ENCODE results near the gene CBL.
A peak's percentile ranks its signal among the peaks of the same experiment; 100 is the strongest.
"Not testable (repeated sequence)": the region's sequence is repeated elsewhere in the genome, so short reads cannot be mapped to it uniquely, and the experiment has no call there.

The CBL gene

GRCh38 chr11:119207415-119207960 lies 1.3 kb downstream of the CBL start:
- Histone ChIP-seq H3K9me3 (no peaks in the 10 kb centered on the region), H3K4me3 (peak overlapping the region; percentile 98), H3K4me1 (peaks cover 13% of the 10 kb centered on the region), H3K36me3 (replicated peaks) (no peaks in the 10 kb centered on the region), H3K27me3 (ENCODE audit: low read depth) (no peaks in the 10 kb centered on the region)
- no peak for DNase-seq (ENCODE audit: low spot score in 2 of 2)
- in situ Hi-C loops (cut with MboI; ENCODE audit: low sequenced_read_pairs): no loop called here

- H3K4me1 ChIP-seq: peaks cover 13% of the 10 kb centered on the region
- H3K27me3 ChIP-seq (ENCODE audit: low read depth): no peaks in the 10 kb centered on the region
- in situ Hi-C loops (cut with MboI; ENCODE audit: low sequenced_read_pairs): no loop called here
- no peak for DNase-seq (ENCODE audit: low spot score in 2 of 2)
- H3K4me3 ChIP-seq: no peak overlapping the region
- H3K9me3 ChIP-seq: no peaks in the 10 kb centered on the region
- no peaks in the 10 kb centered on the region for H3K36me3 ChIP-seq (replicated peaks)
Observed at GRCh38 chr11:119209186-119209585, 3.0 kb downstream of the CBL start.

GRCh38 chr11:119210050-119210449 lies 3.9 kb downstream of the CBL start:
- H3K4me1 ChIP-seq: peaks cover 13% of the 10 kb centered on the region
- H3K9me3 ChIP-seq: no peaks in the 10 kb centered on the region
- in situ Hi-C loops (cut with MboI; ENCODE audit: low sequenced_read_pairs): no loop called here
- no peak overlapping the region for H3K4me3 ChIP-seq
- no peaks in the 10 kb centered on the region for H3K36me3 ChIP-seq (replicated peaks)
- no peaks in the 10 kb centered on the region for H3K27me3 ChIP-seq (ENCODE audit: low read depth)
- DNase-seq (ENCODE audit: low spot score in 2 of 2): no peak

GRCh38 chr11:119218141-119218878 lies 12.2 kb downstream of the CBL start:
- in situ Hi-C loops (cut with MboI; ENCODE audit: low sequenced_read_pairs): no loop called here
- peaks cover 8% of the 10 kb centered on the region for H3K4me1 ChIP-seq
- no peak for DNase-seq (ENCODE audit: low spot score in 2 of 2)
- H3K27me3 ChIP-seq (ENCODE audit: low read depth): no peaks in the 10 kb centered on the region
- no peaks in the 10 kb centered on the region for H3K9me3 ChIP-seq
- no peak overlapping the region for H3K4me3 ChIP-seq
- no peaks in the 10 kb centered on the region for H3K36me3 ChIP-seq (replicated peaks)

GRCh38 chr11:119222308-119222707 lies 16.2 kb downstream of the CBL start:
- no peaks in the 10 kb centered on the region; the same call in 1 of the 2 replicates for H3K36me3 ChIP-seq (replicated peaks)
- no peaks in the 10 kb centered on the region for H3K27me3 ChIP-seq (ENCODE audit: low read depth)
- H3K4me3 ChIP-seq: no peak overlapping the region
- peak; percentile 25 to 60 for DNase-seq (ENCODE audit: low spot score in 2 of 2)
- in situ Hi-C loops (cut with MboI; ENCODE audit: low sequenced_read_pairs): no loop called here
- peaks cover 8% of the 10 kb centered on the region for H3K4me1 ChIP-seq
- no peaks in the 10 kb centered on the region for H3K9me3 ChIP-seq

GRCh38 chr11:119222891-119223290 lies 16.8 kb downstream of the CBL start:
- in situ Hi-C loops (cut with MboI; ENCODE audit: low sequenced_read_pairs): no loop called here
- Histone ChIP-seq H3K36me3 (replicated peaks) (no peaks in the 10 kb centered on the region; the same call in 1 of the 2 replicates), H3K4me3 (no peak overlapping the region), H3K27me3 (ENCODE audit: low read depth) (no peaks in the 10 kb centered on the region), H3K4me1 (peaks cover 8% of the 10 kb centered on the region), H3K9me3 (no peaks in the 10 kb centered on the region)
- no peak for DNase-seq (ENCODE audit: low spot score in 2 of 2)

GRCh38 chr11:119223856-119224255 lies 17.7 kb downstream of the CBL start:
- in situ Hi-C loops (cut with MboI; ENCODE audit: low sequenced_read_pairs): no loop called here
- no peaks in the 10 kb centered on the region for H3K27me3 ChIP-seq (ENCODE audit: low read depth)
- H3K4me3 ChIP-seq: no peak overlapping the region
- peaks cover 8% of the 10 kb centered on the region for H3K4me1 ChIP-seq
- no peaks in the 10 kb centered on the region for H3K9me3 ChIP-seq
- DNase-seq (ENCODE audit: low spot score in 2 of 2): no peak
- H3K36me3 ChIP-seq (replicated peaks): no peaks in the 10 kb centered on the region; the same call in 1 of the 2 replicates

GRCh38 chr11:119228535-119229287 lies 22.6 kb downstream of the CBL start:
- H3K4me3 ChIP-seq; H3K27me3 ChIP-seq (ENCODE audit: low read depth); H3K36me3 ChIP-seq (replicated peaks); in situ Hi-C loops (cut with MboI; ENCODE audit: low sequenced_read_pairs); DNase-seq (ENCODE audit: low spot score in 2 of 2); H3K4me1 ChIP-seq; H3K9me3 ChIP-seq: not testable (repeated sequence)

GRCh38 chr11:119229288-119229672 lies 23.1 kb downstream of the CBL start:
- no peak overlapping the region for H3K4me3 ChIP-seq
- no peaks in the 10 kb centered on the region for H3K4me1 ChIP-seq
- H3K36me3 ChIP-seq (replicated peaks): peaks cover 8% of the 10 kb centered on the region
- DNase-seq (ENCODE audit: low spot score in 2 of 2): no peak
- in situ Hi-C loops (cut with MboI; ENCODE audit: low sequenced_read_pairs): no loop called here
- no peaks in the 10 kb centered on the region for H3K9me3 ChIP-seq
- no peaks in the 10 kb centered on the region for H3K27me3 ChIP-seq (ENCODE audit: low read depth)

- H3K9me3 ChIP-seq: no peaks in the 10 kb centered on the region
- H3K36me3 ChIP-seq (replicated peaks): peaks cover 11% of the 10 kb centered on the region
- no peaks in the 10 kb centered on the region for H3K4me1 ChIP-seq
- no peak overlapping the region for H3K4me3 ChIP-seq
- DNase-seq (ENCODE audit: low spot score in 2 of 2): no peak
- in situ Hi-C loops (cut with MboI; ENCODE audit: low sequenced_read_pairs): no loop called here
- H3K27me3 ChIP-seq (ENCODE audit: low read depth): no peaks in the 10 kb centered on the region
Observed at GRCh38 chr11:119229741-119230140, 23.6 kb downstream of the CBL start.

- no peaks in the 10 kb centered on the region for H3K9me3 ChIP-seq
- in situ Hi-C loops (cut with MboI; ENCODE audit: low sequenced_read_pairs): no loop called here
- H3K27me3 ChIP-seq (ENCODE audit: low read depth): no peaks in the 10 kb centered on the region
- H3K4me1 ChIP-seq: peaks cover 7% of the 10 kb centered on the region
- no peak overlapping the region for H3K4me3 ChIP-seq
- no peak for DNase-seq (ENCODE audit: low spot score in 2 of 2)
- H3K36me3 ChIP-seq (replicated peaks): peaks cover 17% of the 10 kb centered on the region
Observed at GRCh38 chr11:119236490-119236889, 30.4 kb downstream of the CBL start.

- in situ Hi-C loops (cut with MboI; ENCODE audit: low sequenced_read_pairs): no loop called here
- Histone ChIP-seq H3K36me3 (replicated peaks) (peaks cover 17% of the 10 kb centered on the region), H3K27me3 (ENCODE audit: low read depth) (no peaks in the 10 kb centered on the region), H3K9me3 (no peaks in the 10 kb centered on the region), H3K4me1 (peaks cover 11% of the 10 kb centered on the region), H3K4me3 (no peak overlapping the region)
- no peak for DNase-seq (ENCODE audit: low spot score in 2 of 2)
Observed at GRCh38 chr11:119236891-119237290, 30.8 kb downstream of the CBL start.

GRCh38 chr11:119237515-119237914 lies 31.4 kb downstream of the CBL start:
- Histone ChIP-seq H3K4me3 (no peak overlapping the region), H3K4me1 (peaks cover 13% of the 10 kb centered on the region), H3K36me3 (replicated peaks) (peaks cover 13% of the 10 kb centered on the region), H3K27me3 (ENCODE audit: low read depth) (no peaks in the 10 kb centered on the region), H3K9me3 (no peaks in the 10 kb centered on the region)
- in situ Hi-C loops (cut with MboI; ENCODE audit: low sequenced_read_pairs): no loop called here
- no peak for DNase-seq (ENCODE audit: low spot score in 2 of 2)

All from HAP-1 (cell line).